KOPT-K1 (cell line): Measurements from ENCODE around the gene SMG6.

Experiments used
- H3K27ac ChIP-seq: fragments of 200-600 bp; sonication (generic); 2 replicates; pipeline ENCODE4 v1.5.1; 2016; ENCODE audit warnings: antibody characterized with exemption, mild to moderate bottlenecking, low read depth, low read length; ENCODE audit not compliant: poor library complexity, severe bottlenecking
- H3K36me3 ChIP-seq: fragments of 200-600 bp; sonication (generic); 2 replicates; pipeline ENCODE4 v1.5.1; 2017; ENCODE audit warnings: antibody characterized with exemption, mild to moderate bottlenecking, low read length, moderate library complexity; ENCODE audit not compliant: insufficient read depth
- H3K9me3 ChIP-seq: fragments of 200-600 bp; sonication (generic); 2 replicates; pipeline ENCODE4 v1.5.1; 2017; ENCODE audit warnings: antibody characterized with exemption, low read length, mild to moderate bottlenecking; ENCODE audit not compliant: insufficient read depth, poor library complexity, severe bottlenecking

The SMG6 gene

GRCh38 chr17:2065949-2066400 lies 237.6 kb downstream of the SMG6 start:
- Histone ChIP-seq H3K9me3 (no peaks in the 10 kb centered on the region), H3K36me3 (peaks cover 70% of the 10 kb centered on the region), H3K27ac (peak overlapping the region; percentile 93)

GRCh38 chr17:2064980-2065785 lies 238.4 kb downstream of the SMG6 start:
- peak overlapping the region; percentile 93 for H3K27ac ChIP-seq
- peaks cover 73% of the 10 kb centered on the region for H3K36me3 ChIP-seq
- H3K9me3 ChIP-seq, result no peaks in the 10 kb centered on the region

- Histone ChIP-seq H3K9me3 (no peaks in the 10 kb centered on the region), H3K27ac (no peak overlapping the region), H3K36me3 (peaks cover 78% of the 10 kb centered on the region)
Observed at GRCh38 chr17:2064520-2064971, 239.0 kb downstream of the SMG6 start.

GRCh38 chr17:2064147-2064489 lies 239.5 kb downstream of the SMG6 start:
- H3K27ac ChIP-seq, result no peak overlapping the region
- H3K9me3 ChIP-seq, result no peaks in the 10 kb centered on the region
- peaks cover 78% of the 10 kb centered on the region for H3K36me3 ChIP-seq

- no peak overlapping the region for H3K27ac ChIP-seq
- no peaks in the 10 kb centered on the region for H3K9me3 ChIP-seq
- peaks cover 78% of the 10 kb centered on the region for H3K36me3 ChIP-seq
Observed at GRCh38 chr17:2063261-2064146, 240.1 kb downstream of the SMG6 start.

GRCh38 chr17:2062571-2063183 lies 240.9 kb downstream of the SMG6 start:
- H3K27ac ChIP-seq, result no peak overlapping the region
- peaks cover 78% of the 10 kb centered on the region for H3K36me3 ChIP-seq

GRCh38 chr17:2061441-2061958 lies 242.1 kb downstream of the SMG6 start:
- Histone ChIP-seq H3K27ac (no peak overlapping the region), H3K9me3 (no peaks in the 10 kb centered on the region), H3K36me3 (peaks cover 68% of the 10 kb centered on the region)

More at GRCh38 chr17:2062571-2063183, 240.9 kb downstream of the SMG6 start:
- no peaks in the 10 kb centered on the region for H3K9me3 ChIP-seq

GRCh38 chr17:2060681-2061440 lies 242.7 kb downstream of the SMG6 start:
- no peak overlapping the region for H3K27ac ChIP-seq

GRCh38 chr17:2060385-2060658 lies 243.3 kb downstream of the SMG6 start:
- Histone ChIP-seq H3K36me3 (peaks cover 57% of the 10 kb centered on the region), H3K27ac (no peak overlapping the region), H3K9me3 (no peaks in the 10 kb centered on the region)

More at GRCh38 chr17:2060681-2061440, 242.7 kb downstream of the SMG6 start:
- Histone ChIP-seq H3K36me3 (peaks cover 62% of the 10 kb centered on the region), H3K9me3 (no peaks in the 10 kb centered on the region)

- Histone ChIP-seq H3K36me3 (peaks cover 51% of the 10 kb centered on the region), H3K9me3 (no peaks in the 10 kb centered on the region), H3K27ac (no peak overlapping the region)
Observed at GRCh38 chr17:2059547-2060384, 243.8 kb downstream of the SMG6 start.

- H3K9me3 ChIP-seq, result no peaks in the 10 kb centered on the region
- no peak overlapping the region for H3K27ac ChIP-seq
- H3K36me3 ChIP-seq, result peaks cover 42% of the 10 kb centered on the region
Observed at GRCh38 chr17:2058586-2059546, 244.7 kb downstream of the SMG6 start.

- H3K27ac ChIP-seq, result no peak overlapping the region
- no peaks in the 10 kb centered on the region for H3K9me3 ChIP-seq
- peaks cover 33% of the 10 kb centered on the region; the same call in 1 of the 2 replicates for H3K36me3 ChIP-seq
Observed at GRCh38 chr17:2057760-2058585, 245.6 kb downstream of the SMG6 start.
